Astrocyte of the cerebellum (primary cell): ENCODE results near the gene TRIM72.
"Not testable (repeated sequence)": the region's sequence is repeated elsewhere in the genome, so short reads cannot be mapped to it uniquely, and the experiment has no call there.

ENCODE experiments used
- DNase-seq: peaks from one replicate; pipeline ENCODE4 v3.0.0-alpha.2; 2011; ENCODE audit warnings: low read depth
- H3K4me3 ChIP-seq: 2 replicates; pipeline ENCODE4 v1.5.1; 2011; ENCODE audit warnings: mild to moderate bottlenecking, low read depth, low read length, moderate library complexity
- in situ Hi-C: cut with HindIII; loops from 2 replicates; pipeline ENCODE4 v1.10.0; 2017; ENCODE audit warnings: low sequenced_read_pairs
- TF ChIP-seq, protein P1 (sequence below): IDR thresholded peaks from 2 replicates; pipeline ENCODE4 v1.5.1; 2012; ENCODE audit warnings: low read length, low read depth, moderate library complexity, mild to moderate bottlenecking; ENCODE audit errors: missing control alignments

Gene TRIM72, protein sequence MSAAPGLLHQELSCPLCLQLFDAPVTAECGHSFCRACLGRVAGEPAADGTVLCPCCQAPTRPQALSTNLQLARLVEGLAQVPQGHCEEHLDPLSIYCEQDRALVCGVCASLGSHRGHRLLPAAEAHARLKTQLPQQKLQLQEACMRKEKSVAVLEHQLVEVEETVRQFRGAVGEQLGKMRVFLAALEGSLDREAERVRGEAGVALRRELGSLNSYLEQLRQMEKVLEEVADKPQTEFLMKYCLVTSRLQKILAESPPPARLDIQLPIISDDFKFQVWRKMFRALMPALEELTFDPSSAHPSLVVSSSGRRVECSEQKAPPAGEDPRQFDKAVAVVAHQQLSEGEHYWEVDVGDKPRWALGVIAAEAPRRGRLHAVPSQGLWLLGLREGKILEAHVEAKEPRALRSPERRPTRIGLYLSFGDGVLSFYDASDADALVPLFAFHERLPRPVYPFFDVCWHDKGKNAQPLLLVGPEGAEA

DNA sequence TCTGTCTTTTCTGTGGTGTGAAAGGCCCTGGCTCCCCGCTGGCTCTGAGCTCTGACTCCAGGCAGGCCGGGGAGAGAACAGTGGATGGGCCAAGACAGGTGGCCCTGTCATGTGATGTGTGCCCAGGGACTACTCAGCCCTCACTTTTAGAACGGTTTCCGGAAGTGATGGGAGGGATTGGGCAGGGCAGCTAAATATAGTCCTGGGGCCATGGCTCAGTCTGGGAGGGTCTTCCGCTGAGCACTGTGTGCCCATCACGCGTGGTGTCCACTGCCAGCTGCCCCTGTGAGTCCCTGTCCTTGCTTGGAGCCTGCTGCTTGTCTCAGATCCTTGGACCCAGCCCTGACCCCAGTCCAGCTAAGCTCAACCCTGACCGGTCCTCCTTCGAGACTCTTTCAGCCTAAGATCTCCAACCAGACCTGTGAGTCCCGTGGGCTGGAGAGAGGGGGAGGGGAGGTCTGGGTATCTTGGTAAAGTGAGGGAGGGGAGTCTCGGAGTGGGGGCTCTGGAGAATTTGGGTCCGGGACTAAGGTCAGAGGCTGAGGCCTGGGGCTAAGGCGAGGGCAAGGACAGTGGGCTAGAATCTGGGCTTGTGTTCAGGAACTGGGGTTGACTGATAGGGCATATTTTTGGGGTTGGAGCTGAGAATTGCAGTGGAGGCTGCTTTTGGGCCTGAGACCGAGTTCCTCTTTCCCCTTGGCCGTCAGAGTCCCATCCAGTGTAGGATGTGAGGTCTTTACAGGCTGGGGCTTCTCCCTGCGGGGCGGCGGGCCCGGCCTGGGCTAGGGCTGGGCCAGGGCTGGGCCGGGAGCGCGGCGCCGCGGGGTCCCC lies at the start of gene TRIM72:
Gene TRIM72 (plus strand): TSS at position 243 of the 831 bp plus-strand sequence. CDS start 620 bp downstream, outside the sequence.
- TF ChIP-seq, protein P1, sequence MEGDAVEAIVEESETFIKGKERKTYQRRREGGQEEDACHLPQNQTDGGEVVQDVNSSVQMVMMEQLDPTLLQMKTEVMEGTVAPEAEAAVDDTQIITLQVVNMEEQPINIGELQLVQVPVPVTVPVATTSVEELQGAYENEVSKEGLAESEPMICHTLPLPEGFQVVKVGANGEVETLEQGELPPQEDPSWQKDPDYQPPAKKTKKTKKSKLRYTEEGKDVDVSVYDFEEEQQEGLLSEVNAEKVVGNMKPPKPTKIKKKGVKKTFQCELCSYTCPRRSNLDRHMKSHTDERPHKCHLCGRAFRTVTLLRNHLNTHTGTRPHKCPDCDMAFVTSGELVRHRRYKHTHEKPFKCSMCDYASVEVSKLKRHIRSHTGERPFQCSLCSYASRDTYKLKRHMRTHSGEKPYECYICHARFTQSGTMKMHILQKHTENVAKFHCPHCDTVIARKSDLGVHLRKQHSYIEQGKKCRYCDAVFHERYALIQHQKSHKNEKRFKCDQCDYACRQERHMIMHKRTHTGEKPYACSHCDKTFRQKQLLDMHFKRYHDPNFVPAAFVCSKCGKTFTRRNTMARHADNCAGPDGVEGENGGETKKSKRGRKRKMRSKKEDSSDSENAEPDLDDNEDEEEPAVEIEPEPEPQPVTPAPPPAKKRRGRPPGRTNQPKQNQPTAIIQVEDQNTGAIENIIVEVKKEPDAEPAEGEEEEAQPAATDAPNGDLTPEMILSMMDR, result no peak
- H3K4me3 ChIP-seq, result peak within 1 kb of the TSS; percentile 41
- no peak for DNase-seq
- in situ Hi-C loops, result no loop called here

DNA sequence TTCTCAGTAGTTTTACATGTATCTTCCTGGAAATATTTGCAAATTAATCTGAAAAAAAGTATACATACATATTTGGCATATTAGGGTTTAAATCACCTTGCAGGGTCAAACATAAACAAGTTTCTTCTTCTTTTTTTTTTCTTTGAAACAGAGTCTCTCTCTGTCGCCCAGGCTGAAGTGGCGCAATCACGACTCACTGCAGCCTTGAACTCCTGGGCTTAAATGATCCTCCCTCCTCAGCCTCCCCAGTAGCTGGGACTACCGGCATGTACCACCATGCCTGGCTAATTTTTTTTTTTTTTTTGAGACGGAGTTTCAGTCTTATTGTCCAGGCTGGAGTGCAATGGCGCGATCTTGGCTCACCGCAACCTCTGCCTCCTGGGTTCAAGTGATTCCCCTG lies 46.6 kb upstream of the TRIM72 start:
- TF ChIP-seq, protein P1, result no peak
- in situ Hi-C loops, result no loop called here
- no peak overlapping the region for H3K4me3 ChIP-seq
- DNase-seq, result no peak

DNA sequence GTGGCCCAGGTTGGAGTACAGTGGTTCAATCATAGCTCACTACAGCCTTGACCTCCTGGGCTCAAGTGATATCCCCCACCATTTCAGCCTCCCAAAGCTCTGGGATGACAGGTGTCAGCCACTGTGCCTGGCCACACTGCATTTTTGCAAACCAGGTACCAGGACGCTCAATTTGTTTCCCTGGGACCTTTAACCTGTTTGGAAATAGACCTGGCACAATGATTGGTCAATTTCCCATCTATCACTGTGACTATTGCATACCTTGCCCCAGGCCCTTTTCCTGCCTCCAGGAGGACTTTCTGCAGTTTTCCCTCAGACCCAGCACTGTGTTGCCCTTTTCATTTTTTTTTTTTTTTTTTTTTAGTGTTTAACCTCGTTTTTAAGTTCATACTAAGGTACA lies 45.1 kb upstream of the TRIM72 start:
- in situ Hi-C loops, result no loop called here
- DNase-seq, result no peak
- TF ChIP-seq, protein P1, result no peak
- H3K4me3 ChIP-seq, result no peak overlapping the region

DNA sequence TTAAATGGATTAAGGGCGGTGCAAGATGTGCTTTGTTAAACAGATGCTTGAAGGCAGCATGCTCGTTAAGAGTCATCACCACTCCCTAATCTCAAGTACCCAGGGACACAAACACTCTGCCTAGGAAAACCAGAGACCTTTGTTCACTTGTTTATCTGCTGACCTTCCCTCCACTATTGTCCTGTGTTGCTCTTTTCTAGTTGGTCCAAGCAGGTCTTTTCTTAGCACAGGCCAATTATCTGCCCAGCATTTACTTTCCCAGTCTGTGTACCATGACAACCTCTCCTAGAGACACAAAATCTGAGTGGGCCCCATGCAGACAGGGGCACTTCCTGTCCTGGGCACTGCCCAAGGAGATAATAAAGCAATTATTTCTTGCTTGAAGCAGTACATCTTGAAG lies 43.9 kb upstream of the TRIM72 start:
- DNase-seq, in situ Hi-C loops, H3K4me3 ChIP-seq: not testable (repeated sequence)

DNA sequence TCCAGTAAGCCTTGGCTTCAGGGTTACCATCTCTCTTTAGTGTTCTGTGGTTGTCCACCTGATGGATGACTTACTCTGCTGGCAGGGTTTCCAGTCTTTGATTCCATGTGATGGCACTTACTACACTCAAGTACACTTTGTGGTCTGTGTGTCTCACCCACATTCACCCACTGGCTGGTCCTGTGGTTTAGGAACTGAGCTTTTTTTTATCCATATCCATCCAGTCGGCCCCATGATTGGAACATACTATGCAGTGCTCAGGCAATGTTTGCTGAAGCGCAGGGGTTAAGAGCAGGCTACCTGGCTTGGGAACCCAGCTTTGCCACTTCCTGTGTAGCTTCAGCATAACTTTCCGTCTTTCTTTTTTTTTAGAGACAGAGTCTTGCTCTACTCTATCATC lies 36.8 kb upstream of the TRIM72 start:
- peak; percentile 59 for DNase-seq
- TF ChIP-seq, protein P1, result no peak
- in situ Hi-C loops, result no loop called here
- no peak overlapping the region for H3K4me3 ChIP-seq

DNA sequence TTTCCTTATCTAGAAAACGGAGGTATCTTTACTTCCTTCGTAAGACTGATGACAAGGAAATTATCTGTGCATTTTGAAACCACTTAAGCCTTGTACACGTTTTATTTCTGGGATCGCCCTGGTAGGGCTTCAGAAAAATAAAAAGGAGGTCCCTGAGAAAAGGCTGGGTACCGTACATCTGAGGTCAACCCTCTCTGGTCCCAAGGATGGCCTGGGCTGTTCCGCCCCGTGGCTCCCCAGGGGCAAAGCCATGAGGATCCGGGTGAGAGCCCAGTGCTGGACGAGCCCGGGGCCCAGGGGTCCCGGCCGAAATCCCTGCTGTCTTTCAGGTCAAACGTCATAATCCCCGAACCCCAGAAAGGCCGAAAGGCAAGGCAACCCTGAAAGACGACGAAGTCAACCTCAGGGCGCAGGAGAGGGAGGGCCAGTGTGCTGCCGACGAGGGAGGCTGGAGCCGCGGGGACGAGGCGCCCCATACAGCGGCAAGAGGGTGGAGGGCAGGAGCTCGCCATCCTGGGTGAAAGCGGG lies 34.6 kb upstream of the TRIM72 start:
- DNase-seq, result no peak
- in situ Hi-C loops, result no loop called here
- H3K4me3 ChIP-seq, result peak overlapping the region; percentile 94
- TF ChIP-seq, protein P1, result no peak
